Neural crest cell (in vitro differentiated cells): Measurements from ENCODE around the gene NMU. TPM values are rescaled to one million over a fixed set of nuclear protein-coding genes. Genes with fewer than 3 reads are reported as not detected.
"Not testable (repeated sequence)": the region's sequence is repeated elsewhere in the genome, so short reads cannot be mapped to it uniquely, and the experiment has no call there.

Source experiments
- DNase-seq: peaks from one replicate; pipeline ENCODE4 v3.0.0; 2021; ENCODE audit warnings: low read depth, mixed read lengths, low spot score
- H3K27ac Mint-ChIP-seq: one replicate; pipeline ENCODE4 v1.8.0; 2021; ENCODE audit warnings: mild to moderate bottlenecking, mixed read lengths; ENCODE audit not compliant: unreplicated experiment
- H3K27me3 Mint-ChIP-seq: 2 replicates; pipeline ENCODE4 v1.8.0; 2021; ENCODE audit warnings: low read depth, mild to moderate bottlenecking, mixed read lengths
- H3K36me3 Mint-ChIP-seq: 2 replicates; pipeline ENCODE4 v1.8.0; 2021; ENCODE audit warnings: low read depth, mild to moderate bottlenecking, mixed read lengths
- H3K4me1 Mint-ChIP-seq: 2 replicates; pipeline ENCODE4 v1.8.0; 2021; ENCODE audit warnings: mixed read lengths
- H3K4me3 Mint-ChIP-seq: one replicate; pipeline ENCODE4 v1.8.0; 2021; ENCODE audit warnings: mild to moderate bottlenecking, mixed read lengths
- H3K9me3 Mint-ChIP-seq: 2 replicates; pipeline ENCODE4 v1.8.0; 2021; ENCODE audit warnings: mixed read lengths
- CTCF ChIP-seq: fragments of 200-600 bp; sonication (generic); conservative IDR thresholded peaks from 2 replicates; pipeline ENCODE4 v1.5.0; 2021; ENCODE audit warnings: antibody characterized with exemption, mild to moderate bottlenecking
- total RNA-seq: library from RNA; stranded (reverse); gene quantifications from 2 replicates; pipeline ENCODE4 v1.2.1, GENCODE V29; 2021

Gene NMU
- total RNA-seq, 1 donor from 2014 or later = 10.3 TPM

- DNase-seq = no peak
- TF ChIP-seq CTCF = no peak
- no peaks in the 10 kb centered on the region for H3K9me3 Mint-ChIP-seq
- no peaks in the 10 kb centered on the region for H3K36me3 Mint-ChIP-seq
- no peak overlapping the region for H3K4me3 Mint-ChIP-seq
- no peak overlapping the region for H3K27ac Mint-ChIP-seq
- no peaks in the 10 kb centered on the region for H3K27me3 Mint-ChIP-seq
- peaks cover 4% of the 10 kb centered on the region for H3K4me1 Mint-ChIP-seq
Observed at GRCh38 chr4:55604996-55605395, 31.1 kb downstream of the NMU start.

GRCh38 chr4:55600640-55601039 is 35.5 kb downstream of the NMU start:
- Mint-ChIP-seq H3K4me3 (no peak overlapping the region), H3K27ac (no peak overlapping the region), H3K9me3 (no peaks in the 10 kb centered on the region), H3K27me3 (no peaks in the 10 kb centered on the region), H3K4me1 (no peaks in the 10 kb centered on the region), H3K36me3 (no peaks in the 10 kb centered on the region)
- TF ChIP-seq CTCF = no peak
- DNase-seq = no peak

- no peak for DNase-seq
- Mint-ChIP-seq H3K4me3 (no peak overlapping the region), H3K4me1 (no peaks in the 10 kb centered on the region), H3K36me3 (no peaks in the 10 kb centered on the region), H3K27ac (no peak overlapping the region), H3K27me3 (no peaks in the 10 kb centered on the region), H3K9me3 (no peaks in the 10 kb centered on the region)
- no peak for TF ChIP-seq CTCF
Observed at GRCh38 chr4:55598641-55599040, 37.5 kb downstream of the NMU start.

GRCh38 chr4:55592014-55592413 is 44.1 kb downstream of the NMU start, which contains the start of gene PDCL2:
Gene PDCL2, minus strand, starts transcription at chr4:55592245. Its CDS starts 136 bp downstream, at chr4:55592109.
- Mint-ChIP-seq H3K9me3 (peaks cover 10% of the 10 kb centered on the region), H3K4me3 (no peak within 1 kb of the TSS), H3K36me3 (peaks cover 6% of the 10 kb centered on the region), H3K27ac (no peak within 1 kb of the TSS), H3K27me3 (no peaks in the 10 kb centered on the region), H3K4me1 (no peaks in the 10 kb centered on the region)
- no peak for DNase-seq
- no peak for TF ChIP-seq CTCF

- peaks cover 7% of the 10 kb centered on the region for H3K36me3 Mint-ChIP-seq
- no peak for TF ChIP-seq CTCF
- no peaks in the 10 kb centered on the region for H3K27me3 Mint-ChIP-seq
- H3K4me1 Mint-ChIP-seq = no peaks in the 10 kb centered on the region
- no peak for DNase-seq
- H3K4me3 Mint-ChIP-seq = no peak overlapping the region
- no peak overlapping the region for H3K27ac Mint-ChIP-seq
- H3K9me3 Mint-ChIP-seq = peaks cover 16% of the 10 kb centered on the region
Observed at GRCh38 chr4:55588160-55588559, 47.9 kb downstream of the NMU start.

GRCh38 chr4:55582773-55583172 is 53.3 kb downstream of the NMU start:
- not testable (repeated sequence) for H3K27ac Mint-ChIP-seq, H3K4me1 Mint-ChIP-seq, H3K4me3 Mint-ChIP-seq, H3K27me3 Mint-ChIP-seq, DNase-seq
- peaks cover 11% of the 10 kb centered on the region for H3K36me3 Mint-ChIP-seq
- H3K9me3 Mint-ChIP-seq = peaks cover 14% of the 10 kb centered on the region
